ENCODE measurements around the gene ZC3H7A.
A peak's percentile ranks its signal among the peaks of the same experiment; 100 is the strongest.

ZC3H7A gene

GRCh38 chr16:11743308-11744074 lies 53.6 kb downstream of the ZC3H7A start:
- no peak for TF ChIP-seq POLR2A (IDR thresholded peaks at IDR 0.05; ENCODE audit: low read depth, low read length)
- FAIRE-seq (no peak), DNase-seq (ENCODE audit: insufficient read length, low spot score) (no peak)

- FAIRE-seq (peak; percentile 20), DNase-seq (ENCODE audit: insufficient read length, low spot score) (peak; percentile 87)
- TF ChIP-seq POLR2A (IDR thresholded peaks at IDR 0.05; ENCODE audit: low read depth, low read length) = peak; percentile 64
These were observed 54.3 kb downstream of the ZC3H7A start, which contains the start of gene TXNDC11 for GRCh38 chr16:11742536-11743307. TSS of gene TXNDC11 (minus strand) at chr16:11742857. CDS start at chr16:11742730, 127 bp downstream.

GRCh38 chr16:11742093-11742535 lies 54.9 kb downstream of the ZC3H7A start:
- no peak for TF ChIP-seq POLR2A (IDR thresholded peaks at IDR 0.05; ENCODE audit: low read depth, low read length)
- FAIRE-seq (no peak), DNase-seq (ENCODE audit: insufficient read length, low spot score) (peak; percentile 31)

- TF ChIP-seq POLR2A (IDR thresholded peaks at IDR 0.05; ENCODE audit: low read depth, low read length) = no peak
- DNase-seq (ENCODE audit: insufficient read length, low spot score) = no peak
- FAIRE-seq = no peak
These were observed 56.5 kb downstream of the ZC3H7A start for GRCh38 chr16:11740567-11740966.

GRCh38 chr16:11738742-11739544 lies 58.1 kb downstream of the ZC3H7A start:
- TF ChIP-seq POLR2A (IDR thresholded peaks at IDR 0.05; ENCODE audit: low read depth, low read length) = no peak
- DNase-seq (ENCODE audit: insufficient read length, low spot score) = no peak
- FAIRE-seq = no peak

GRCh38 chr16:11737713-11738112 lies 59.3 kb downstream of the ZC3H7A start:
- no peak for FAIRE-seq
- no peak for DNase-seq (ENCODE audit: insufficient read length, low spot score)

GRCh38 chr16:11736903-11737302 lies 60.2 kb downstream of the ZC3H7A start:
- DNase-seq (ENCODE audit: insufficient read length, low spot score) (no peak), FAIRE-seq (no peak)
- no peak for TF ChIP-seq POLR2A (IDR thresholded peaks at IDR 0.05; ENCODE audit: low read depth, low read length)

More at GRCh38 chr16:11737713-11738112, 59.3 kb downstream of the ZC3H7A start:
- no peak for TF ChIP-seq POLR2A (IDR thresholded peaks at IDR 0.05; ENCODE audit: low read depth, low read length)

- no peak for DNase-seq (ENCODE audit: insufficient read length, low spot score)
- TF ChIP-seq POLR2A (IDR thresholded peaks at IDR 0.05; ENCODE audit: low read depth, low read length) = no peak
- FAIRE-seq = no peak
These were observed 61.3 kb downstream of the ZC3H7A start for GRCh38 chr16:11735787-11736186.

GRCh38 chr16:11734653-11735043 lies 62.4 kb downstream of the ZC3H7A start:
- DNase-seq (ENCODE audit: insufficient read length, low spot score) (no peak), FAIRE-seq (no peak)
- no peak for TF ChIP-seq POLR2A (IDR thresholded peaks at IDR 0.05; ENCODE audit: low read depth, low read length)

- TF ChIP-seq POLR2A (IDR thresholded peaks at IDR 0.05; ENCODE audit: low read depth, low read length) = no peak
- no peak for FAIRE-seq
- DNase-seq (ENCODE audit: insufficient read length, low spot score) = no peak
These were observed 62.9 kb downstream of the ZC3H7A start for GRCh38 chr16:11734025-11734652.

- FAIRE-seq = no peak
- DNase-seq (ENCODE audit: insufficient read length, low spot score) = no peak
- TF ChIP-seq POLR2A (IDR thresholded peaks at IDR 0.05; ENCODE audit: low read depth, low read length) = no peak
These were observed 65.8 kb downstream of the ZC3H7A start for GRCh38 chr16:11731222-11731621.

GRCh38 chr16:11729787-11730186 lies 67.3 kb downstream of the ZC3H7A start:
- DNase-seq (ENCODE audit: insufficient read length, low spot score) (no peak), FAIRE-seq (no peak)
- no peak for TF ChIP-seq POLR2A (IDR thresholded peaks at IDR 0.05; ENCODE audit: low read depth, low read length)

GRCh38 chr16:11727796-11728543 lies 69.1 kb downstream of the ZC3H7A start:
- no peak for TF ChIP-seq POLR2A (IDR thresholded peaks at IDR 0.05; ENCODE audit: low read depth, low read length)
- FAIRE-seq (no peak), DNase-seq (ENCODE audit: insufficient read length, low spot score) (no peak)

All from H54 (cell line).